ENCODE data around the gene ARHGEF1.
A peak's percentile ranks its signal among the peaks of the same experiment; 100 is the strongest.
"Not testable (repeated sequence)": the region's sequence is repeated elsewhere in the genome, so short reads cannot be mapped to it uniquely, and the experiment has no call there.

Gene ARHGEF1

GRCh38 chr19:41863209-41863931, 19.6 kb upstream of the ARHGEF1 start:
- DNase-seq (ENCODE audit: low read depth) = no peak

- no peak for DNase-seq (ENCODE audit: low read depth)
Measured at GRCh38 chr19:41864374-41864773, 18.6 kb upstream of the ARHGEF1 start.

- no peak for DNase-seq (ENCODE audit: low read depth)
Measured at GRCh38 chr19:41866284-41866683, 16.7 kb upstream of the ARHGEF1 start.

DNA sequence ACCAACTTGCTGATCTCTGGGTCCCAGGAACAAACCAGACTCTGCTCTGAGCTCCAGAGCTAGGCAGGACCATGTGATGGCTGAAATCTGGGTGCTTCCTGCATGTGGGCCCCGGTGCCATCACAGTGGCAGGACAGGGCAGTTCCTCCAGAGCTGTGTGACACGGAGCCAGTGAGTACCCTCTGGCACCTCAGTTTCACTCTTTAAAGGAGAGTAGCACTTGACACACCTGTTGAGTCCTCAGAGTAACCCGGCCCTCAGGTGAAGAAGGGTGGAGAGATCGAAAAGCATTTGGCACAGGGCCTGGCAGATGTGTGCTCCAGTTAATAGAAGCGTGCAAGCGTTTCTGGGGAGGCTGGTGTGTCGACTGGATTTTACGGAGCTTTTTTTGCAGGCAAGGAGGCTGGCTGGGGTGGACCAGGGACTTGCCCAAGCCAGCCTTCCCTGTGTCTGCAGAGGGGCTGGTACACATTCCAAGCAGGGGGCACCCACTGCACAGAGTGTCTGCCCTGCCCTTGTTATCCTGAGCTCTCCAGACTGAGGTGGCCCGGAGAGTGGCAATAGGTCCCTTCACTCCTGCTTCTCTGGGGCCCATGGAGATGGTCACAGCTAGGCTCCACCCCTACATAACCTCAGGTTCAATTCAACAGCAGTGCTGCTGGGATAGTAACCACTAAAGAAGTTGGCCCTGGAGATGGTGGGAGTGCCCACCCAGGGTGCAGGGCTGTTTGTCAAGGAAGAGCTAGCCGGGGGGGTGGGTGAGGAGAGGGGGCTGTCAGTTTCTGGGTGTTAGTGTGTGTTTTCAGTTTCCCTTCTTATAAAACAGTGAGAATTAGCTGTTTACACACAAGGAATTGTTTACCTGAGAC, 14.6 kb upstream of the ARHGEF1 start:
- no peak for DNase-seq (ENCODE audit: low read depth)

GRCh38 chr19:41868989-41869300, 14.0 kb upstream of the ARHGEF1 start:
- DNase-seq (ENCODE audit: low read depth) = no peak

DNA sequence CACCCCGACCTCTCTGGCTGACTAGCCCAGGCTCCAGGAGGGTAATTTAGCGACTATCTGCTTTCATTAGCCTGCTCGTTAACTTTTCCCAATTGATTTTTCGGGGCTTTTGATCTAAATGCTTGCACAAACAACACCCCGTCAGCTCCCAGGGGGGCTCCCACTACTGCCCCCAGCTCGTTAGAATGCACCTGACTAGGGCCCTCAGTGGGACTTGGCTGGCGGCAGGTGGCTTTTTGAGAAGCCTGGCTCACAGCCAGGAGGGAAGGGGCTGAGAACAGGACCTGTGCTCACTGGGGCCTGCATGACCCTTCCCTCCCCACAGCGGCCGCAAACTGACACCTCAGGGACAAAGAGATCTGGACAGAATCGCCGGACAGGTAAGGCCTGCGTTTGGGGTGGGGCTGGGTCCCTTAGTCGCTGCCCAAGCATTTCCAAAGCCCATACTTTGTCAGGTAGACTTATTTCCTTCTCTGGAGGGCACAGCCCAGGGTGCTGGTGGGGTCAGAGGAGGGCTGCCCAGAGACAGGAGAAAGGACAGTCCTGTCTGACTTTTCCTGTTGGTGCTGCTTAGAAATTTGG, 13.5 kb upstream of the ARHGEF1 start:
- DNase-seq (ENCODE audit: low read depth) = no peak

GRCh38 chr19:41870401-41870873, 12.5 kb upstream of the ARHGEF1 start:
- DNase-seq (ENCODE audit: low read depth) = no peak

GRCh38 chr19:41871573-41872383, 11.2 kb upstream of the ARHGEF1 start:
- peak; percentile 46 for DNase-seq (ENCODE audit: low read depth)

- no peak for DNase-seq (ENCODE audit: low read depth)
Measured at GRCh38 chr19:41872384-41872774, 10.6 kb upstream of the ARHGEF1 start.

- peak; percentile 45 for DNase-seq (ENCODE audit: low read depth)
Measured at GRCh38 chr19:41872775-41873647, 10.0 kb upstream of the ARHGEF1 start.

DNA sequence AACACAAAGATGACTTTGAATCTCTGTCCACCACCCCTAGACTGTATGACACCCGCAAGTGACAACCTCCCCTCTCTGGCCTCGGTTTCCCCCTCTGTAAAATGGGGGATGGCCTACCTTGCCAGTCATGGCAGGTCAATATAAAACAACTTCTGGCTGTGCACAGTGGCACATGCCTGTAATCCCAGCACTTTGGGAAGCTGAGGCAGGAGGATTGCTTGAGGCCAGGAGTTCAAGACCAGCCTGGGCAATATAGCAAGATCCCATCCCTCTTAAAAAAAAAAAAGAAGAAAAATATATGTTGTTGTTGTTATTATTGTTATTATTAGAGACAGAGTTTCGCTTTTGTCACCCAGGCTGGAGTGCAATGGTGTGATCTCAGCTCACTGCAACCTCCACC, 7.0 kb upstream of the ARHGEF1 start:
- not testable (repeated sequence) for DNase-seq (ENCODE audit: low read depth)

DNA sequence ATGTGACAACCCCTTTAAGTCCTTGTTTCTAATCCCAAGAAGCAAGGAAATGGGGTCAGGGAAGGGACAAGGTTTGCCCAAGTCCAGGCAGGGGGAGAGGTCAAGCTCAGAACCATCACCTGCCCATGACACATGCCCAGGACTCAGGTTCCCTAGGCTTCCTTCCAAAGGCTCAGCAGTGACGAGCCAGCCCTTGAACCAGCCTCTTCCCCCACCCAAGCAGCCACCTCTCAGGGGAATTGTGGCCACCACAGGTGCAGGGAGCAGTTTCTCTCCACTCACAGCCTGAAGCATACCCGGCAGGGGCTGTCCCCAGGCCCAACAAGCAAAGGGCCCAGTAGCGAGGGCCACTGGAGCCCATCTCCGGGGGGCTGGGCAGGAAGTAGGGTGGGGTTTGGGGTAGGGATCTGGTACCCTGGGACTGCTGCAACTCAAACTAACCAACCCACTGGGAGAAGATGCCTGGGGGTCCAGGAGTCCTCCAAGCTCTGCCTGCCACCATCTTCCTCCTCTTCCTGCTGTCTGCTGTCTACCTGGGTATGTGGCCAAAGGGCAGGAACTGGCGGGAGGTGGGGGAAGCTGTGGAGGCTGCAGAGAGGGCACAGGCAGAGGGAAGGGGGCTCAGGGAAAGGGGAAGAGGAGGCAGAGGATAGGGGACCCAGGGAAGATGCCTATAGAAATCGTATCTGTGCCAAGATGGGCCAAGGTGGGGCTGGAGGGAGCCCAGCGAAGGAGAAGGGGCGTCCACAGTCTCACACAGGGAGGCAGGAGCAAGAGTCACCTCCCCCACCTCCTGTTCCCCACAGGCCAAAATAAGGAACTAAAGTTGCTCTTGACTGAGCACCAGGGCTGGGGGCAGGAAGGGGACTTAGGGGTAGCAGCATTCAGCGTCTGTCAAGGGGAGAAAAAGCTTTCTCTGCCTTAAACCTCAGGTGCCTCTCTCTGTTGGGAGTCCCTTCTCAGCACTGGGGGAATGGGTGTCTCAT, 5.8 kb upstream of the ARHGEF1 start, which contains the start of gene CD79A:
Gene CD79A (plus strand): TSS at position 433 of the 986 bp plus-strand sequence. CDS start 26 bp downstream, at position 459.
- DNase-seq (ENCODE audit: low read depth) = no peak

DNA sequence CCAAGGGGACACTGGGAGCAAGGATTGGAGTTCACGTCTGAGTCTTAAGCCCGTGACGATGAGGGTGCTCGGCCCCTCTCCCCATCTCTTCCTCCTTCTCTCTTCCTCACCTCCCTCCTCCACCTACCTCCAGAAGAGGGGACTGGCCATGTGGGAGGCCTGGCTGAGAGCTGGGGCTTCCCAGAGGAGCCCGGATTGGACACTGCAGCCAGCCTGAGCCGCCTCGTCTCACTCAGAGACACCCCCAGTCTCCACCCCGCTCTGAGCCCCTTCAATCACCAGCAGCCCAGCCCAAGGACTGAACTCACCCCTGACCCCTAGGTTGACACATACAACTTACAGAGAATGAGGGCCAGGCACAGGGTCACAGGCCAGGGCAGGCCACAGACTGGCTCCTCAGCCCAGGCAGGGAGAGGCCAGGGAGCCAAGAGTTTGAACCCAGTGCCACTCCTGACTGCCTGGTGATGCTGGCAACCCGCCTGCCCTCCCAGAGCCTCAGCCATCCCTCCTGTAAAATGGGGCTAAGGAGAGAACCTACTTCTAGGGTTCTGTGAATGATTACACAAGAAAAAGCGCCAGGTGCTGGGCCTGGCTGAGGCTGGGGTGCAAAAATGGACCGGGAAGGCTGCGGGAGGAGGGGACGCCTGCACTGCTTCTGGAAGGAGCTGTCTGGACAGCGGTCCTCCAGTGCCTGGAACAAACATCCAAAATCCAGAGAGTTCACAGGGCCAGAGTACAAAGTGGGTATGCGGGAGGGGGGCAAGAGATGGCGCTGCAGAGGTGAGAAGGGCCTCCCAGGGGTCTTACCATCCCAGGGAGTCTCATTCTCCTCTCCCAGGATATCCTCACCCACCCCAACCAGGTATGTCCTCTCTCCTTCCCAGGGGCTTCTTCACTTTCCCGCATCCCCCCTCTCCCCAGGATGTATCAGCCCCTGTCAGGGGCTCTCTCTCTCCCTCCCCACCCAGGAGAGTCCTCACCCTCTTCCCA, 4.8 kb upstream of the ARHGEF1 start:
- no peak for DNase-seq (ENCODE audit: low read depth)

DNA sequence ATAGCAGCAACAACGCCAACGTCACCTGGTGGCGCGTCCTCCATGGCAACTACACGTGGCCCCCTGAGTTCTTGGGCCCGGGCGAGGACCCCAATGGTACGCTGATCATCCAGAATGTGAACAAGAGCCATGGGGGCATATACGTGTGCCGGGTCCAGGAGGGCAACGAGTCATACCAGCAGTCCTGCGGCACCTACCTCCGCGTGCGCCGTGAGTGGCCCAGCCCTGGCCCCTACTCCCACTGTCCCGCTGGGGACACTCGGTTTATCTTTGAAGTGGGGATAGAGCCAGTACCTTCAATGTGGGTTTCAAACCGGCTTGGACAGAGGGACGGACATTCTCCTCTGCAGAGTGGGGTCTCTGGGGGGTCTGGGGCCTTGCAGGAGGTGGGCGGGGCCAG, 3.9 kb upstream of the ARHGEF1 start:
- no peak for DNase-seq (ENCODE audit: low read depth)

DNA sequence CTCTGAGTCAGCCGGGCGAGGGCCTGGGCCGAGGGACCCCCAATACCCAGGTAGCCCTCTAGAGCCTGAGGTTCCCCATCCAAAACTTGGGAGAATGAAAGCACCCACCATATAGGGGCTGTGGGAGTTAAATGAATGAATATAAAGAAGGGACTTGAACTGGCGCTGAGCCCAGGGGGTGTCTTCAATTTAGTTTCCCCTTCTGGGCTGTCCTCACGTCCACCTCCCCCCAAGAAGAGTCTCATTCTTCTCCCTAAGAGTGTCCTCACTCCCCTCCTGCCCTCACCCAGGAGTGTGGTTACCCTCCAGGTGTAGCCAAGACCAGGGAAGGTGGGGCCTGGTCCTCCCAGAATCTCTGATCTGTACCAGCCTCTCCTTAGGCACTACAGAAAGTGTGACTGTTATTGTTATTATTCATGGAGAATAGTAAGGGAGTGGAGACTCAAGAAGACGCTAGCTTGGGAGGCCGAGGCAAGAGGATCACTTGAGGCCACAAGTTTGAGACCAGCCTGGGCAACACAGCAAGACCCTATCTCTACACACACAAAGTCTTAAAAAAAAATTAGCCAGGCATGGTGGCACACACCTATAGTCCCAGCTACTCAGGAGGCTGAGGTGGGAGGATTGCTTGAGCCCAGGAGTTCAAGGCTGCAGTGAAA, 3.2 kb upstream of the ARHGEF1 start:
- no peak for DNase-seq (ENCODE audit: low read depth)

DNA sequence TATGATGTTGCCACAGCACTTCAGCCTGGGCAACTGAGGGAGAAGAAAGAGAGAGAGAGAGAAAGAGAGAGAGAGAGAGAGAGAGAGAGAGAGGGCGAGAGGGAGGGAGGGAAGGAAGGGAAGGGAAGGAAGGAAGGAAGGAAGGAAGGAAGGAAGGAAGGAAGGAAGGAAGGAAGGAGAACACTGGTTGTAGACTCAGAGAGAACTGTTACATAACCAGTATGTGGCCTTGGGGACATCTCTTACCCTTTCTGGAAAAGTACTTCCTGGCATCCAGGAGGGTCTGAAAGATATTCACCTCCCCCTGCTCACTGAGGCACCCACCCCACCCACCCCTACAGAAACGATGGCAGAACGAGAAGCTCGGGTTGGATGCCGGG, 2.7 kb upstream of the ARHGEF1 start:
- DNase-seq (ENCODE audit: low read depth) = no peak

DNA sequence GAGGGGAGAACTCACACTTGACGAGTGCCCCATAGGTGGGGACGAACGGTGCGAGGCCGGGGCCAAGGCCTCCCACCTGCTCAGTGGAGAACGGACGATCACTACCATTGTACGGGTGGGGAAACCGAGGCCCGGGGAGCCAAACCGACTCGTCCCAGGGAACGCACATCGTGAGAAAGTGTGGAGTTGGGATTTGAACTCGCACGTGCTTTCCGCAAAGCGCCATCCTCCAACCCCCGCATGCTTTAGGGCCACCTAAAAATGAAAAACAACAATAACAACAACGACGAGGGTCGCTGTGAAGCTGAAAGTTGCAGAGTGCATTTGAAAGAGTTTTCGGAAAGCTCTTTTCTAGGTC, 458 bp downstream of the ARHGEF1 start:
- DNase-seq (ENCODE audit: low read depth) = no peak
